ENCODE measurements around the gene STK35.

Gene STK35

DNA sequence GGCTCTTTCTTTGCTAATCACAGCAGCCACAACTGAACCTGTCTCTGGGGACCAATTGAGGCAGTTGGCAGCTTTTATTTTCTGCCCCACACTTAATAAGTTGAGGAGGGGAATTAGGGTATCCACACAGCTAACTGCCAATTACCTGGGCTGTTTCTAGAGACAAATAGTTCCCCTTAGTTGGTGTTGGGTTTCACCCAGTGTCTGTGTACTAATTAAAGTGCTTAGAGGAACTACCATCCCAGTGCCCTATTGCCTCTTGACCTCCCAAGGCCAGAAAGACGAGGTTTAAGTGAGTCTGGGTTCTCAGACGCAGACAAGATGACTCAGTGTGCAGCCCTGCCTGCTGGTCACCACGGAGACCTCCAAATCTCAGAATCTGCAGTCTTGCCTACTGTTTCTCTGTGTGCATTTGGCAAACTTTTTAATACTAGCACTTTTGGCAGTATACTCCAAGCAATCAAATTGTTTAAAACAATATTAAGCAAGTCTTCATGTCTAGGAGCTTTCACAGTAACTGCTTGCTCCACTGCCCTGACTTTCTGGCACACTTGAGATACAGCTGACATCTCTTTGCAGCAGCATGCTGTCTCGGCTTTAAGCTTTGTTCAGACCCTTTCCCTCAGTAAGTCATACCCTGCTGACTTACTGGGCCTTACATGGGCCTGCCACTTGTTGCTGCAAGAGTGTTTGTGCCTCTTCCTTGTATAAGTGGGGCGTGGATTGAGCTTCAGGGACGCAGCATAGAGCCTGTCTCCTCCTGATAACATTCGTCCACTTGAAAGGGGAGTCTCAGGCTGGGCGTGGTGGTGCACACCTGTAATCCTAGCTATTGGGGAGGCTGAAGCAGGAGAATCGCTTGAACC lies 31.9 kb downstream of the STK35 start:
- no peaks in the 10 kb centered on the region for H3K27me3 ChIP-seq (ENCODE audit: insufficient read depth, poor library complexity, severe bottlenecking)
- no peak overlapping the region for H3K4me3 ChIP-seq (replicated peaks; ENCODE audit: insufficient read depth, low read length)
- TF ChIP-seq GABPA (IDR thresholded peaks at IDR 0.05; ENCODE audit: low read depth) = no peak
- TF ChIP-seq SPI1 (IDR thresholded peaks at IDR 0.05; ENCODE audit: borderline replicate concordance, low read depth) = no peak
- TF ChIP-seq POLR2AphosphoS5 (IDR thresholded peaks at IDR 0.05; ENCODE audit: low read depth) = no peak
- no peak for TF ChIP-seq CTCF (IDR thresholded peaks at IDR 0.05; ENCODE audit: insufficient read depth, low read length)
- TF ChIP-seq, protein P1, sequence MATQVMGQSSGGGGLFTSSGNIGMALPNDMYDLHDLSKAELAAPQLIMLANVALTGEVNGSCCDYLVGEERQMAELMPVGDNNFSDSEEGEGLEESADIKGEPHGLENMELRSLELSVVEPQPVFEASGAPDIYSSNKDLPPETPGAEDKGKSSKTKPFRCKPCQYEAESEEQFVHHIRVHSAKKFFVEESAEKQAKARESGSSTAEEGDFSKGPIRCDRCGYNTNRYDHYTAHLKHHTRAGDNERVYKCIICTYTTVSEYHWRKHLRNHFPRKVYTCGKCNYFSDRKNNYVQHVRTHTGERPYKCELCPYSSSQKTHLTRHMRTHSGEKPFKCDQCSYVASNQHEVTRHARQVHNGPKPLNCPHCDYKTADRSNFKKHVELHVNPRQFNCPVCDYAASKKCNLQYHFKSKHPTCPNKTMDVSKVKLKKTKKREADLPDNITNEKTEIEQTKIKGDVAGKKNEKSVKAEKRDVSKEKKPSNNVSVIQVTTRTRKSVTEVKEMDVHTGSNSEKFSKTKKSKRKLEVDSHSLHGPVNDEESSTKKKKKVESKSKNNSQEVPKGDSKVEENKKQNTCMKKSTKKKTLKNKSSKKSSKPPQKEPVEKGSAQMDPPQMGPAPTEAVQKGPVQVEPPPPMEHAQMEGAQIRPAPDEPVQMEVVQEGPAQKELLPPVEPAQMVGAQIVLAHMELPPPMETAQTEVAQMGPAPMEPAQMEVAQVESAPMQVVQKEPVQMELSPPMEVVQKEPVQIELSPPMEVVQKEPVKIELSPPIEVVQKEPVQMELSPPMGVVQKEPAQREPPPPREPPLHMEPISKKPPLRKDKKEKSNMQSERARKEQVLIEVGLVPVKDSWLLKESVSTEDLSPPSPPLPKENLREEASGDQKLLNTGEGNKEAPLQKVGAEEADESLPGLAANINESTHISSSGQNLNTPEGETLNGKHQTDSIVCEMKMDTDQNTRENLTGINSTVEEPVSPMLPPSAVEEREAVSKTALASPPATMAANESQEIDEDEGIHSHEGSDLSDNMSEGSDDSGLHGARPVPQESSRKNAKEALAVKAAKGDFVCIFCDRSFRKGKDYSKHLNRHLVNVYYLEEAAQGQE (IDR thresholded peaks at IDR 0.05; ENCODE audit: insufficient replicate concordance, low read depth) = no peak
- no peak for DNase-seq (ENCODE audit: low read depth in 1 of 2, low spot score in 1 of 2)
- no peak overlapping the region for H3K27ac ChIP-seq (replicated peaks)

- DNase-seq (ENCODE audit: low read depth in 1 of 2, low spot score in 1 of 2) = no peak
- Histone ChIP-seq H3K27ac (replicated peaks) (no peak overlapping the region), H3K27me3 (ENCODE audit: insufficient read depth, poor library complexity, severe bottlenecking) (no peaks in the 10 kb centered on the region), H3K4me3 (replicated peaks; ENCODE audit: insufficient read depth, low read length) (no peak overlapping the region)
- TF ChIP-seq SPI1 (IDR thresholded peaks at IDR 0.05; ENCODE audit: borderline replicate concordance, low read depth) (no peak), POLR2AphosphoS5 (IDR thresholded peaks at IDR 0.05; ENCODE audit: low read depth) (no peak)
These were observed 33.4 kb downstream of the STK35 start for GRCh38 chr20:2135013-2135412.

GRCh38 chr20:2136275-2136674 lies 34.6 kb downstream of the STK35 start:
- Histone ChIP-seq H3K27me3 (ENCODE audit: insufficient read depth, poor library complexity, severe bottlenecking) (no peaks in the 10 kb centered on the region), H3K27ac (replicated peaks) (no peak overlapping the region), H3K4me3 (replicated peaks; ENCODE audit: insufficient read depth, low read length) (no peak overlapping the region)
- TF ChIP-seq GABPA (IDR thresholded peaks at IDR 0.05; ENCODE audit: low read depth) (no peak), POLR2AphosphoS5 (IDR thresholded peaks at IDR 0.05; ENCODE audit: low read depth) (no peak), SPI1 (IDR thresholded peaks at IDR 0.05; ENCODE audit: borderline replicate concordance, low read depth) (no peak), CTCF (IDR thresholded peaks at IDR 0.05; ENCODE audit: insufficient read depth, low read length) (no peak)
- TF ChIP-seq, protein P1 (IDR thresholded peaks at IDR 0.05; ENCODE audit: insufficient replicate concordance, low read depth) = no peak
- no peak for DNase-seq (ENCODE audit: low read depth in 1 of 2, low spot score in 1 of 2)

- DNase-seq (ENCODE audit: low read depth in 1 of 2, low spot score in 1 of 2) = no peak
- Histone ChIP-seq H3K27me3 (ENCODE audit: insufficient read depth, poor library complexity, severe bottlenecking) (no peaks in the 10 kb centered on the region), H3K27ac (replicated peaks) (no peak overlapping the region), H3K4me3 (replicated peaks; ENCODE audit: insufficient read depth, low read length) (no peak overlapping the region)
- TF ChIP-seq CTCF (IDR thresholded peaks at IDR 0.05; ENCODE audit: insufficient read depth, low read length) = no peak
- no peak for TF ChIP-seq POLR2AphosphoS5 (IDR thresholded peaks at IDR 0.05; ENCODE audit: low read depth)
- TF ChIP-seq, protein P1 (IDR thresholded peaks at IDR 0.05; ENCODE audit: insufficient replicate concordance, low read depth) = no peak
- no peak for TF ChIP-seq GABPA (IDR thresholded peaks at IDR 0.05; ENCODE audit: low read depth)
- TF ChIP-seq SPI1 (IDR thresholded peaks at IDR 0.05; ENCODE audit: borderline replicate concordance, low read depth) = no peak
These were observed 36.0 kb downstream of the STK35 start for GRCh38 chr20:2137552-2138201.

Data from HL-60 (cell line).